GM23338 (cell line): ENCODE results near the gene ACVRL1. TPM values are rescaled to one million over a fixed set of nuclear protein-coding genes. Genes with fewer than 3 reads are reported as not detected.

Experiments
- ATAC-seq: fragments of 200-7000 bp; cut with Tn5 transposase; 3 replicates; pipeline ENCODE4 v1.9.1; 2020
- DNase-seq: peaks from one replicate; pipeline ENCODE4 v3.0.0-alpha.2; 2015; ENCODE audit warnings: low spot score
- H2AFZ ChIP-seq: fragments of 200-600 bp; sonication (generic); 2 replicates; pipeline ENCODE4 v1.8.0; 2016; ENCODE audit warnings: antibody characterized with exemption, mild to moderate bottlenecking, moderate library complexity
- H3F3A ChIP-seq: fragments of 200-600 bp; sonication (generic); replicated peaks from 2 replicates; pipeline ENCODE4 v1.8.0; 2017; ENCODE audit warnings: antibody characterized with exemption, mixed run types, low read depth
- H3K27ac ChIP-seq: fragments of 200-600 bp; sonication (generic); 2 replicates; pipeline ENCODE4 v1.6.1; 2016; ENCODE audit warnings: low read depth
- H3K27me3 ChIP-seq: fragments of 200-600 bp; sonication (generic); 2 replicates; pipeline ENCODE4 v1.8.0; 2016; ENCODE audit warnings: mild to moderate bottlenecking, mixed run types, moderate library complexity; ENCODE audit not compliant: insufficient read depth
- H3K36me3 ChIP-seq: fragments of 200-600 bp; sonication (generic); 2 replicates; pipeline ENCODE4 v1.8.0; 2016; ENCODE audit warnings: mild to moderate bottlenecking; ENCODE audit not compliant: insufficient read depth
- H3K4me1 ChIP-seq: fragments of 200-600 bp; sonication (generic); 2 replicates; pipeline ENCODE4 v1.8.0; 2016; ENCODE audit warnings: mild to moderate bottlenecking, moderate library complexity; ENCODE audit not compliant: insufficient read depth
- H3K4me2 ChIP-seq: fragments of 200-600 bp; sonication (generic); 2 replicates; pipeline ENCODE4 v1.7.1; 2017; ENCODE audit warnings: mixed run types
- H3K4me3 ChIP-seq: fragments of 200-600 bp; sonication (generic); 2 replicates; pipeline ENCODE4 v1.6.1; 2016; ENCODE audit warnings: mixed run types
- H3K79me2 ChIP-seq: fragments of 200-600 bp; sonication (generic); replicated peaks from 2 replicates; pipeline ENCODE4 v1.8.0; 2017; ENCODE audit warnings: mild to moderate bottlenecking; ENCODE audit not compliant: insufficient read depth
- H3K9me2 ChIP-seq: fragments of 200-600 bp; sonication (generic); 2 replicates; pipeline ENCODE4 v1.8.0; 2017; ENCODE audit not compliant: insufficient read depth
- H4K20me1 ChIP-seq: fragments of 200-600 bp; sonication (generic); replicated peaks from 2 replicates; pipeline ENCODE4 v1.8.0; 2017; ENCODE audit warnings: mild to moderate bottlenecking; ENCODE audit not compliant: insufficient read depth
- H3K27ac Mint-ChIP-seq: 2 replicates; pipeline ENCODE4 v1.8.0; 2020; ENCODE audit warnings: inconsistent platforms, mild to moderate bottlenecking, moderate library complexity, mixed read lengths
- H3K27me3 Mint-ChIP-seq: 3 replicates; pipeline ENCODE4 v1.8.0; 2022; ENCODE audit warnings: low read depth, mild to moderate bottlenecking, moderate library complexity, mixed read lengths, inconsistent platforms; ENCODE audit not compliant: insufficient read depth, poor library complexity
- H3K36me3 Mint-ChIP-seq: 3 replicates; pipeline ENCODE4 v1.8.0; 2021; ENCODE audit warnings: low read depth, mild to moderate bottlenecking, inconsistent platforms, moderate library complexity, mixed read lengths
- H3K4me1 Mint-ChIP-seq: 3 replicates; pipeline ENCODE4 v1.8.0; 2020; ENCODE audit warnings: mild to moderate bottlenecking, inconsistent platforms, mixed read lengths
- H3K4me3 Mint-ChIP-seq: 3 replicates; pipeline ENCODE4 v1.8.0; 2021; ENCODE audit warnings: moderate library complexity, mild to moderate bottlenecking, inconsistent platforms, mixed read lengths
- H3K9me3 Mint-ChIP-seq: 3 replicates; pipeline ENCODE4 v1.8.0; 2020; ENCODE audit warnings: moderate library complexity, mild to moderate bottlenecking, inconsistent platforms, mixed read lengths
- EZH2 ChIP-seq: fragments of 200-600 bp; sonication (generic); IDR thresholded peaks from one replicate; pipeline ENCODE4 v1.8.0; 2017; ENCODE audit warnings: antibody characterized with exemption, mild to moderate bottlenecking, low read depth; ENCODE audit not compliant: unreplicated experiment
- JUNB ChIP-seq: IDR thresholded peaks from one replicate; pipeline ENCODE4 v1.6.1; 2016; ENCODE audit warnings: antibody characterized with exemption; ENCODE audit not compliant: unreplicated experiment
- NANOG ChIP-seq: IDR thresholded peaks from 2 replicates; pipeline ENCODE4 v1.6.1; 2016; ENCODE audit warnings: antibody characterized with exemption, borderline replicate concordance
- POLR2AphosphoS5 ChIP-seq: IDR thresholded peaks from 2 replicates; pipeline ENCODE4 v1.6.1; 2016; ENCODE audit warnings: antibody characterized with exemption, low read depth
- STAT1 ChIP-seq: IDR thresholded peaks from one replicate; pipeline ENCODE4 v1.6.1; 2016; ENCODE audit warnings: antibody characterized with exemption; ENCODE audit not compliant: unreplicated experiment
- ZNF331 ChIP-seq: fragments of 250-450 bp; sonication (Bioruptor Pico); IDR thresholded peaks from 2 replicates; pipeline ENCODE4 v1.5.0; 2020; ENCODE audit warnings: low read depth, mild to moderate bottlenecking, moderate library complexity
- polyA plus RNA-seq: library from polyadenylated mRNA; unstranded; fragments of >200 nt; fragmentation: Nextera tagmentation; extraction: Ambion mirVana; gene quantifications from 2 replicates; pipeline ENCODE4 v1.2.1, GENCODE V29; 2016
- total RNA-seq: library from RNA; depleted of rRNA; stranded (reverse); fragments of >200 nt; shearing (Covaris generic); gene quantifications from 2 replicates; pipeline ENCODE4 v1.2.3, GENCODE V29; 2014
- TF ChIP-seq, protein P1 (sequence below), 2 experiments: fragments of 200-600 bp in 1 of 2; sonication (generic) in 1 of 2; conservative IDR thresholded peaks; 2 replicates each; pipeline versions ENCODE4 v1.5.1 to v1.6.1; 2016 to 2017; ENCODE audit warnings: antibody characterized with exemption in 2 of 2, low read depth in 2 of 2, mild to moderate bottlenecking in 2 of 2, moderate library complexity in 1 of 2
- TF ChIP-seq, protein P2 (sequence below): IDR thresholded peaks from one replicate; pipeline ENCODE4 v1.6.1; 2018; ENCODE audit warnings: antibody characterized with exemption; ENCODE audit not compliant: unreplicated experiment
- TF ChIP-seq, protein P3 (sequence below): IDR thresholded peaks from 2 replicates; pipeline ENCODE4 v1.6.1; 2016; ENCODE audit warnings: antibody characterized with exemption

ACVRL1 gene
- total and polyA plus RNA-seq, 2 experiments from 2014 or later: 0.28 TPM; not detected in 1

DNA sequence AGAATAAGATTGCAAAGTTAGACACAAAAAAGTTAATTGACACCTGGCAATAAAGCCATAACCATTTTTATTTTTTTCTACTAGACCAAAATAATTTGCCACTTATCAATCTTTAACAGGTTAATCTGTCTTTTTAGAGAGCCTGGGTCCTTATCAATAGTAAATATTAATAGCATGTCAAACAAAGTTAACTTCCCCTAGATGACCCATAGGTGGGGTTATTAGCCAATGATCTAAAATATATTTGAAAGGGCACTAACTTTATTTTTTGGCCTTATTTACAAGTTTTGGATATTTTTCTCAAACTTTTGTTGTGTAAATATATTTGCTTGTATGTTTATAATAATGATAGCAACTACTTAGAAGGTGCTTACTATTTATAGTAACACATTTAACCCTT, 15.5 kb upstream of the ACVRL1 start:
- H3F3A ChIP-seq: peaks cover 3% of the 10 kb centered on the region; the same call in 1 of the 2 replicates
- H3K4me2 ChIP-seq: no peak overlapping the region
- Mint-ChIP-seq H3K4me1 (peaks cover 15% of the 10 kb centered on the region; the same call in 2 of the 3 replicates), H3K27me3 (peaks cover 27% of the 10 kb centered on the region), H3K9me3 (no peaks in the 10 kb centered on the region), H3K27ac (no peak overlapping the region), H3K4me3 (no peak overlapping the region), H3K36me3 (no peaks in the 10 kb centered on the region)
- TF ChIP-seq STAT1 (no peak), JUNB (no peak)
- TF ChIP-seq, protein P1, sequence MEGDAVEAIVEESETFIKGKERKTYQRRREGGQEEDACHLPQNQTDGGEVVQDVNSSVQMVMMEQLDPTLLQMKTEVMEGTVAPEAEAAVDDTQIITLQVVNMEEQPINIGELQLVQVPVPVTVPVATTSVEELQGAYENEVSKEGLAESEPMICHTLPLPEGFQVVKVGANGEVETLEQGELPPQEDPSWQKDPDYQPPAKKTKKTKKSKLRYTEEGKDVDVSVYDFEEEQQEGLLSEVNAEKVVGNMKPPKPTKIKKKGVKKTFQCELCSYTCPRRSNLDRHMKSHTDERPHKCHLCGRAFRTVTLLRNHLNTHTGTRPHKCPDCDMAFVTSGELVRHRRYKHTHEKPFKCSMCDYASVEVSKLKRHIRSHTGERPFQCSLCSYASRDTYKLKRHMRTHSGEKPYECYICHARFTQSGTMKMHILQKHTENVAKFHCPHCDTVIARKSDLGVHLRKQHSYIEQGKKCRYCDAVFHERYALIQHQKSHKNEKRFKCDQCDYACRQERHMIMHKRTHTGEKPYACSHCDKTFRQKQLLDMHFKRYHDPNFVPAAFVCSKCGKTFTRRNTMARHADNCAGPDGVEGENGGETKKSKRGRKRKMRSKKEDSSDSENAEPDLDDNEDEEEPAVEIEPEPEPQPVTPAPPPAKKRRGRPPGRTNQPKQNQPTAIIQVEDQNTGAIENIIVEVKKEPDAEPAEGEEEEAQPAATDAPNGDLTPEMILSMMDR (conservative IDR thresholded peaks at IDR 0.05; ENCODE audit: low read depth in 2 of 2): peak in 1 of 2 experiments; percentile 64; a peak in 3 of 4 replicates
- DNase-seq (no peak), ATAC-seq (no peak)
- H3K79me2 ChIP-seq: no peaks in the 10 kb centered on the region
- H3K4me1 ChIP-seq: peaks cover 12% of the 10 kb centered on the region
- no peak overlapping the region for H2AFZ ChIP-seq
- H3K36me3 ChIP-seq: no peaks in the 10 kb centered on the region
- no peaks in the 10 kb centered on the region for H3K9me2 ChIP-seq
- peaks cover 12% of the 10 kb centered on the region; the same call in 1 of the 2 replicates for H3K27me3 ChIP-seq
- no peak overlapping the region for H3K4me3 ChIP-seq
- H3K27ac ChIP-seq: no peak overlapping the region
- H4K20me1 ChIP-seq: no peaks in the 10 kb centered on the region

DNA sequence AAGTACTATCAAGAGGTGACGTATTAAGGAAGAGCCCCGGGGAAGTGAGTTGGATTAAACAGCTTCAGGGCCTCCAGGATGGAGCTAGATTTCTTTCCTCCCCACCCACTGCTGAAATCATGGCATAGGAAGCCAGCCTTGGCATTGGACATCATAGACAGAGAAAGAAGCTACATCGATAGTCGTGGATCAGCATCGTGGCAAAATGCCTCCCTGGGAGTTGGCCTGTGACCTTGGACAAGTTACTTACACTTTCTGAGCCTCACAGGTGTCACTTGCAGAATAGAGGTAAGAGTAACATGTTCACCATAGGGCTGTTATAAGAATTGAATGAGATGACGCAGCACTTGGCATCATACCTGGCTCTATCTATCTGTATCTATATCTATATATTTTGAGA, 13.5 kb upstream of the ACVRL1 start:
- H3K79me2 ChIP-seq: no peaks in the 10 kb centered on the region
- Mint-ChIP-seq H3K27me3 (peaks cover 18% of the 10 kb centered on the region), H3K36me3 (no peaks in the 10 kb centered on the region), H3K4me1 (peaks cover 10% of the 10 kb centered on the region; the same call in 2 of the 3 replicates), H3K27ac (no peak overlapping the region), H3K9me3 (no peaks in the 10 kb centered on the region), H3K4me3 (no peak overlapping the region)
- ATAC-seq (no peak), DNase-seq (no peak)
- no peaks in the 10 kb centered on the region for H4K20me1 ChIP-seq
- no peaks in the 10 kb centered on the region for H3K9me2 ChIP-seq
- H3F3A ChIP-seq: peaks cover 3% of the 10 kb centered on the region; the same call in 1 of the 2 replicates
- peaks cover 4% of the 10 kb centered on the region; the same call in 1 of the 2 replicates for H3K27me3 ChIP-seq
- peaks cover 8% of the 10 kb centered on the region for H3K4me1 ChIP-seq
- no peak overlapping the region for H2AFZ ChIP-seq
- no peak overlapping the region for H3K4me2 ChIP-seq
- no peak for TF ChIP-seq JUNB
- no peaks in the 10 kb centered on the region for H3K36me3 ChIP-seq
- no peak overlapping the region for H3K4me3 ChIP-seq
- H3K27ac ChIP-seq: no peak overlapping the region

DNA sequence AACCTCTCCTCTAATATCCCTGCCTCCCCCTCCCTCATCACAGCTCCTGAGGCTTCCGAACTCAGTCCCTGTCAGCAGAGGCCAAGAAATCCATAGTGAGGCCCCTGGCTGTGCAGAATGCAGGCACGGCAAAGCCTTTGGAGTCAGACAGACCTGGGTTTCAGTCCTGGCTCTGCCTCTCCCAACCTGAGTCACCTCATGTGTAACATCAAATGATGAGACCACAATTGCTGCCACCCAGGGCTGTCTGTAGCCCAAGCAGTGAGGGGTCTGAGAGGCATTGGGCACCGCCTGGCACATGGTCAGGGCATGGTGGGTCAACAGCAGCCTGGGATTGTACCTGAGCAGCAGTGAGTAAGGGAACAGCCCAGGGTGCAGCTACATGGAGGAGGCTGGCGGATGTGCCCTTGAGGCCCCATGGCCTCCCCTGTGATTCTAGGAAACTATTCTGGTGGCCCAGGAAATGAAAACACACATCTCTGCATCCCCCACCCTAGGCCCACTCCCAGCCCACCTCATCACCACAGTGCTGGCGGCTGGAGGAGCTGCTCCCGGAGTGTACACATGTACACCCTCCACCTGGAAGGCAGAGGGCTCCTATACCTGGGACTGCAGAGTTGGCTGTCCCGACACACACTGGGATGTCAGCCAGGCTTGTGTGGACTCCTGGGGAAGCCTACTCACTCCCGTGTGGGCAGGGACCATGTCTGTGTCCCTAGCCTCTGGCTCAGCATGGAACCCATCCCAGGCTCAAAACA, 11.7 kb upstream of the ACVRL1 start:
- peak overlapping the region; percentile 32; the same call in 1 of the 2 replicates for H2AFZ ChIP-seq
- TF ChIP-seq, protein P2, sequence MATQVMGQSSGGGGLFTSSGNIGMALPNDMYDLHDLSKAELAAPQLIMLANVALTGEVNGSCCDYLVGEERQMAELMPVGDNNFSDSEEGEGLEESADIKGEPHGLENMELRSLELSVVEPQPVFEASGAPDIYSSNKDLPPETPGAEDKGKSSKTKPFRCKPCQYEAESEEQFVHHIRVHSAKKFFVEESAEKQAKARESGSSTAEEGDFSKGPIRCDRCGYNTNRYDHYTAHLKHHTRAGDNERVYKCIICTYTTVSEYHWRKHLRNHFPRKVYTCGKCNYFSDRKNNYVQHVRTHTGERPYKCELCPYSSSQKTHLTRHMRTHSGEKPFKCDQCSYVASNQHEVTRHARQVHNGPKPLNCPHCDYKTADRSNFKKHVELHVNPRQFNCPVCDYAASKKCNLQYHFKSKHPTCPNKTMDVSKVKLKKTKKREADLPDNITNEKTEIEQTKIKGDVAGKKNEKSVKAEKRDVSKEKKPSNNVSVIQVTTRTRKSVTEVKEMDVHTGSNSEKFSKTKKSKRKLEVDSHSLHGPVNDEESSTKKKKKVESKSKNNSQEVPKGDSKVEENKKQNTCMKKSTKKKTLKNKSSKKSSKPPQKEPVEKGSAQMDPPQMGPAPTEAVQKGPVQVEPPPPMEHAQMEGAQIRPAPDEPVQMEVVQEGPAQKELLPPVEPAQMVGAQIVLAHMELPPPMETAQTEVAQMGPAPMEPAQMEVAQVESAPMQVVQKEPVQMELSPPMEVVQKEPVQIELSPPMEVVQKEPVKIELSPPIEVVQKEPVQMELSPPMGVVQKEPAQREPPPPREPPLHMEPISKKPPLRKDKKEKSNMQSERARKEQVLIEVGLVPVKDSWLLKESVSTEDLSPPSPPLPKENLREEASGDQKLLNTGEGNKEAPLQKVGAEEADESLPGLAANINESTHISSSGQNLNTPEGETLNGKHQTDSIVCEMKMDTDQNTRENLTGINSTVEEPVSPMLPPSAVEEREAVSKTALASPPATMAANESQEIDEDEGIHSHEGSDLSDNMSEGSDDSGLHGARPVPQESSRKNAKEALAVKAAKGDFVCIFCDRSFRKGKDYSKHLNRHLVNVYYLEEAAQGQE: no peak
- TF ChIP-seq NANOG (no peak), POLR2AphosphoS5 (no peak), ZNF331 (CRISPR knock-in tag) (no peak), EZH2 (no peak), JUNB (no peak)
- TF ChIP-seq, protein P3, sequence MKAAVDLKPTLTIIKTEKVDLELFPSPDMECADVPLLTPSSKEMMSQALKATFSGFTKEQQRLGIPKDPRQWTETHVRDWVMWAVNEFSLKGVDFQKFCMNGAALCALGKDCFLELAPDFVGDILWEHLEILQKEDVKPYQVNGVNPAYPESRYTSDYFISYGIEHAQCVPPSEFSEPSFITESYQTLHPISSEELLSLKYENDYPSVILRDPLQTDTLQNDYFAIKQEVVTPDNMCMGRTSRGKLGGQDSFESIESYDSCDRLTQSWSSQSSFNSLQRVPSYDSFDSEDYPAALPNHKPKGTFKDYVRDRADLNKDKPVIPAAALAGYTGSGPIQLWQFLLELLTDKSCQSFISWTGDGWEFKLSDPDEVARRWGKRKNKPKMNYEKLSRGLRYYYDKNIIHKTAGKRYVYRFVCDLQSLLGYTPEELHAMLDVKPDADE: no peak

More for the DNA sequence above, 11.7 kb upstream of the ACVRL1 start:
- H3K4me1 ChIP-seq: no peaks in the 10 kb centered on the region
- H3K4me3 ChIP-seq: no peak overlapping the region
- no peaks in the 10 kb centered on the region for H3K9me3 Mint-ChIP-seq
- no peak overlapping the region for H3K4me3 Mint-ChIP-seq
- H3K4me1 Mint-ChIP-seq: peaks cover 2% of the 10 kb centered on the region; the same call in 1 of the 3 replicates
- no peaks in the 10 kb centered on the region for H3F3A ChIP-seq
- no peaks in the 10 kb centered on the region for H3K36me3 ChIP-seq
- no peak overlapping the region for H3K4me2 ChIP-seq
- ATAC-seq (no peak), DNase-seq (no peak)
- no peaks in the 10 kb centered on the region for H3K27me3 ChIP-seq
- no peaks in the 10 kb centered on the region for H3K36me3 Mint-ChIP-seq
- no peaks in the 10 kb centered on the region for H4K20me1 ChIP-seq
- H3K27me3 Mint-ChIP-seq: peaks cover 11% of the 10 kb centered on the region
- no peak overlapping the region for H3K27ac ChIP-seq
- H3K79me2 ChIP-seq: no peaks in the 10 kb centered on the region
- no peaks in the 10 kb centered on the region for H3K9me2 ChIP-seq
- H3K27ac Mint-ChIP-seq: no peak overlapping the region
